HG03039 (cell line): ENCODE results near the gene PKN2.

Source experiments
- ATAC-seq: cut with Tn5 transposase; IDR thresholded peaks from one replicate; pipeline ENCODE4 v1.9.1; 2021; ENCODE audit warnings: mild to moderate bottlenecking, moderate library complexity; ENCODE audit not compliant: unreplicated experiment

The PKN2 gene

GRCh38 chr1:88731475-88732269 is 47.6 kb downstream of the PKN2 start:
- no peak for ATAC-seq

GRCh38 chr1:88735382-88735781 is 51.3 kb downstream of the PKN2 start:
- ATAC-seq: no peak

- no peak for ATAC-seq
These were observed 51.8 kb downstream of the PKN2 start for GRCh38 chr1:88735909-88736308.

GRCh38 chr1:88736633-88737248 is 52.7 kb downstream of the PKN2 start:
- ATAC-seq: no peak

GRCh38 chr1:88737338-88737927 is 53.4 kb downstream of the PKN2 start:
- no peak for ATAC-seq

- no peak for ATAC-seq
These were observed 56.7 kb downstream of the PKN2 start for GRCh38 chr1:88740784-88741183.

- ATAC-seq: no peak
These were observed 57.3 kb downstream of the PKN2 start for GRCh38 chr1:88741413-88741812.

- ATAC-seq: no peak
These were observed 58.5 kb downstream of the PKN2 start for GRCh38 chr1:88742531-88742930.

GRCh38 chr1:88744142-88744541 is 60.1 kb downstream of the PKN2 start:
- no peak for ATAC-seq

- ATAC-seq: no peak
These were observed 62.8 kb downstream of the PKN2 start for GRCh38 chr1:88746916-88747315.

- no peak for ATAC-seq
These were observed 67.6 kb downstream of the PKN2 start for GRCh38 chr1:88751714-88752113.

GRCh38 chr1:88753506-88753905 is 69.4 kb downstream of the PKN2 start:
- ATAC-seq: no peak

- ATAC-seq: no peak
These were observed 79.8 kb downstream of the PKN2 start for GRCh38 chr1:88763649-88764406.

- no peak for ATAC-seq
These were observed 84.1 kb downstream of the PKN2 start for GRCh38 chr1:88768187-88768586.

- no peak for ATAC-seq
These were observed 84.7 kb downstream of the PKN2 start for GRCh38 chr1:88768816-88769215.

- ATAC-seq: no peak
These were observed 89.6 kb downstream of the PKN2 start for GRCh38 chr1:88773540-88774150.

GRCh38 chr1:88774151-88774556 is 90.1 kb downstream of the PKN2 start:
- ATAC-seq: no peak

- no peak for ATAC-seq
These were observed 93.6 kb downstream of the PKN2 start for GRCh38 chr1:88777604-88778149.

- ATAC-seq: no peak
These were observed 95.8 kb downstream of the PKN2 start for GRCh38 chr1:88779880-88780279.

GRCh38 chr1:88780485-88780884 is 96.4 kb downstream of the PKN2 start:
- ATAC-seq: no peak

GRCh38 chr1:88783145-88783544 is 99.1 kb downstream of the PKN2 start:
- no peak for ATAC-seq
